ENCODE measurements around the gene PAH.
"Not testable (repeated sequence)": the region's sequence is repeated elsewhere in the genome, so short reads cannot be mapped to it uniquely, and the experiment has no call there.

The PAH gene

DNA sequence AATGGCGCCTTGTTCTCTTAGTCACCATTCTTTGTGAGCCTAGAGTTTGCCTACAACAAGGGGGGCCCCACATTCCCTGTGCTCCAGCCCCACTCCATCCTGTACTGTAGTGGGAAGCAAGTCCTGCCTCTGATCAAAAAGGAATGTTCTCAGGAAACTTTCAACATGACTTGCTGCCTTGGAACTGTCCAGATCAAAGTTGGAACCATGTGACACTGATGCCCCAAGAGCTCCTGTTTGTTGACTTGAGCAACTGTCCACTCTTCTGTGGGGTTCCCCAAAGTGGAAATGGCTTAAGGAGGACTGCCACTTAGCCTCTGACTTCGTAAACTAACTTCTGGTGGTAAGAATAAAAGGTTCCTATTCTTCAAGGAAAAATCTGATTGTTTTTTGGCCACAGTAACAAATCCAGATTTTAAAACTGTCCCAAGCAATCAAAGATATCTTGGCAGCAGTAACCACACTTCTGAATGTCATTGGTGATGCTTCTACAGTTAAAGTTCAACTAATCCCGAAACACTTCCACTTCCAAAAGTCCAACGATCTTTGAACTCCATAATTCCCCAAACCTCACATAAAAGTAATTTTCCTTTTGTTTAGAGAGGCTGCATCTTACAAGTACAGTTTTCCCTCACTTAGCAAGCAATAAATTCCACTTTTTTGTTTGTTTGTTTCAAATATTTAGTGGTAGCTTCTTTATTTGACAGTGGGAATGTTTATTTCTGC lies 67.2 kb downstream of the PAH start:
- H3K4me3 ChIP-seq (ENCODE audit: low read depth, low read length), result no peak overlapping the region
- DNase-seq (ENCODE audit: low read depth), result no peak
- TF ChIP-seq, protein P1, sequence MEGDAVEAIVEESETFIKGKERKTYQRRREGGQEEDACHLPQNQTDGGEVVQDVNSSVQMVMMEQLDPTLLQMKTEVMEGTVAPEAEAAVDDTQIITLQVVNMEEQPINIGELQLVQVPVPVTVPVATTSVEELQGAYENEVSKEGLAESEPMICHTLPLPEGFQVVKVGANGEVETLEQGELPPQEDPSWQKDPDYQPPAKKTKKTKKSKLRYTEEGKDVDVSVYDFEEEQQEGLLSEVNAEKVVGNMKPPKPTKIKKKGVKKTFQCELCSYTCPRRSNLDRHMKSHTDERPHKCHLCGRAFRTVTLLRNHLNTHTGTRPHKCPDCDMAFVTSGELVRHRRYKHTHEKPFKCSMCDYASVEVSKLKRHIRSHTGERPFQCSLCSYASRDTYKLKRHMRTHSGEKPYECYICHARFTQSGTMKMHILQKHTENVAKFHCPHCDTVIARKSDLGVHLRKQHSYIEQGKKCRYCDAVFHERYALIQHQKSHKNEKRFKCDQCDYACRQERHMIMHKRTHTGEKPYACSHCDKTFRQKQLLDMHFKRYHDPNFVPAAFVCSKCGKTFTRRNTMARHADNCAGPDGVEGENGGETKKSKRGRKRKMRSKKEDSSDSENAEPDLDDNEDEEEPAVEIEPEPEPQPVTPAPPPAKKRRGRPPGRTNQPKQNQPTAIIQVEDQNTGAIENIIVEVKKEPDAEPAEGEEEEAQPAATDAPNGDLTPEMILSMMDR (IDR thresholded peaks at IDR 0.05; ENCODE audit: insufficient read depth, low read depth, low read length, missing control alignments), result no peak

DNA sequence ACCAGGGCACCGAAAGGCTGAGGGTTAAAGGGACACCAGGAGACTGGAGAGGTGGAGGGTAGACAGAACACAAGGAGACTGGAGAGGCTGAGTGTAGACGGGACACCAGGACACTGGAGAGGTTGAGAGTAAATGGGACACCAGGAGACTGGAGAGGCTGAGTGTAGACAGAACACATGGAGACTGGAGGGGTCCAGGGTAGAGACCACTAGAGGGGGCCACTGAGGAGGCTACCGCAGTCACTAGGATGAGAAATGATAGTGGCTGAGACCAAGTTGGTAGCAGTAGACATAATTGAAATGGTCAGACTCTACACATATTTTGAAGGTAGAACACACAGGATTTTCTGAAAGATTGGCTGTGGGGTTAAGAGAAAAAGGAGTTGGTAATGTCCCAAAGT lies 68.2 kb downstream of the PAH start:
- no peak overlapping the region for H3K4me3 ChIP-seq (ENCODE audit: low read depth, low read length)
- DNase-seq (ENCODE audit: low read depth), result no peak
- TF ChIP-seq, protein P1 (IDR thresholded peaks at IDR 0.05; ENCODE audit: insufficient read depth, low read depth, low read length, missing control alignments), result peak; percentile 10

DNA sequence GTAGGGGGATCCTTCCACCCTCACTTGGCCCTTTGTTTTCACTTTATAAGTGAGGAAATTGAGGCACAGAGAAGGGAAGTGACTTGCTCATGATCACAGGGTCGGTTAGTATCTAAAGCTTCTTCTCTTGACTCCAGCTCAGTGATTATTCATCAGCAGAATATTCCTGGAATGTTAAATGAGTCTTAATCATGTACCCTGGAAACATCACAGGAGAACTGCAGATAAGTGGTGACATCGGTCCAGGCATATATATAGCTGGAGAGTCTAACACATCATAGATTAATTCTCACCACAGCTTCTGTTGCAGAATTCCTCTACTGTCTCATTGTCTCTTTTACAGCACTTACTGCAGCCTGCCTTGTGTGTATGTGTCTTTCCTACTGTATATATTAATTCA lies 69.9 kb downstream of the PAH start:
- H3K4me3 ChIP-seq (ENCODE audit: low read depth, low read length), result no peak overlapping the region
- TF ChIP-seq, protein P1 (IDR thresholded peaks at IDR 0.05; ENCODE audit: insufficient read depth, low read depth, low read length, missing control alignments), result no peak

DNA sequence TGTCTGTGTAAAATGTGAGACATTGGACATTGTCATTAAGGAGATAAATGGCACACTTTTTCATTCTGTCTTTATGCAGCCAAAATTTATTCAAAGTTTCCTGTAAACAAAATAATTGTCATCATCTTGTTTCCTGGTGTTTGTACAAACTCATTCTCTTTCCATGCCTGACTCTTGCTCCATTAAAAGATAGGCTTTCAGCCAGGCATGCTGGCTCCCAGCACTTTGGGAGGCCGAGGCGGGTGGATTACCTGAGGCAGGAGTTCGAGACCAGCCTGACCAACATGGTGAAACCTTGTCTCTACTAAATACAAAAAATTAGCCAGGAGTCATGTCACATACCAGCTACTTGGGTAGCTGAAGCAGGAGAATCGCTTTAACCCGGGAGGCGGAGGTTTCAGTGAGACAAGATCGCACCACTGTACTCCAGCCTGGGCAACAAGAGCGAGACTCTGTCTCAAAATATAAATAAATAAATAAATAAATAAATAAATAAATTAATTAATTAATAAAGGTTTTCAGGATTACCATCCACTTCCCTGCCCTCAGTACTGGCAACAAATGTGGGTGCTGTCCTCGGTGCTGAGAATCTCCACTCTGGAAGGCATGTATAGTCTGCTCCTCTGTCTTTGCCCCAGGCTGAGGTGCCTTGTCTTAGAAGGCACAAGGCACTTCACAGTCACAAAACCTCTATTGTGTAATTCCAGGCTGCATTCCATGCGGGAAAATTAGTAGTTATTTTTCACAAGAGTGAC lies 83.2 kb downstream of the PAH start:
- DNase-seq (ENCODE audit: low read depth), result peak; percentile 2
- TF ChIP-seq, protein P1 (IDR thresholded peaks at IDR 0.05; ENCODE audit: insufficient read depth, low read depth, low read length, missing control alignments), result no peak
- no peak overlapping the region for H3K4me3 ChIP-seq (ENCODE audit: low read depth, low read length)

More for the DNA sequence above, 69.9 kb downstream of the PAH start:
- no peak for DNase-seq (ENCODE audit: low read depth)

DNA sequence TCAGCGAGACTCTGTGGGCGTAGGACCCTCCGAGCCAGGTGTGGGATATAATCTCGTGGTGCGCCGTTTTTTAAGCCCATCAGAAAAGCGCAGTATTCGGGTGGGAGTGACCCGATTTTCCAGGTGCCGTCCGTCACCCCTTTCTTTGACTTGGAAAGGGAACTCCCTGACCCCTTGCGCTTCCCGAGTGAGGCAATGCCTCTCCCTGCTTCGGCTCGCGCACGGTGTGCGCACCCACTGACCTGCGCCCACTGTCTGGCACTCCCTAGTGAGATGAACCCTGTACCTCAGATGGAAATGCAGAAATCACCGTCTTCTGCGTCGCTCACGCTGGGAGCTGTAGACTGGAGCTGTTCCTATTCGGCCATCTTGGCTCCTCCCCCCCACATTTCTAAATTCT lies 84.2 kb downstream of the PAH start:
- H3K4me3 ChIP-seq (ENCODE audit: low read depth, low read length); DNase-seq (ENCODE audit: low read depth): not testable (repeated sequence)

DNA sequence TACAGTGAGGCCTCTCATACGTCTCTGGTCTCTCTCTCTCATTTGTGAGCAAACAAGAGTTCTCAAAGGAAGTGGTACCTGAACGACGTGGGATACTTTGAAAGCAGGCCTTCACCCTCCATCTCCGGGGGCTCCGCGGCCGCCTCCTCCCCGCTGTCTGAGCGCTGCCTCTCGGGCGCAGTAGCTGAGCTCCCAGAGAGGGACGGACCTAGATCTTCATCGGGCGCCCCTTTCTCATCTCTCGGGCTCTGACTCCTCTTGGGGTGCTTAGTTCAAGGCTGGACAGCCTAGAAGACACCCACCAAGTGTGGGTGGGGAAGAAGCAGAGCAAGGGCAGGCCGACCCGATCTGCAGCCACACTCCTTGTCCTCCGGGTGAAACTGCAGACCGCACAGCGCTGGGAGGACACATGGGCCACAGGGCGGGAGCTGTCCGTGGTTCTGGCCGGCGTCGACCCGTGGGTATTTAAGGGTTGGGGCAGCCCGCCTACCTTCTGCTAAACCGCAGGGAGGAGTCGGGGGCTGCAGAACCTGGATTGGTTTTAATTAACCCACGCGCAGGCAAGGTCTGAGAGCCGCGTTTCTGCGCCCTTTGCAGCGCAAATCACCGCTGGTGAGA lies 92.7 kb downstream of the PAH start:
- H3K4me3 ChIP-seq (ENCODE audit: low read depth, low read length), result no peak overlapping the region
- peak; percentile 9 for DNase-seq (ENCODE audit: low read depth)
- TF ChIP-seq, protein P1 (IDR thresholded peaks at IDR 0.05; ENCODE audit: insufficient read depth, low read depth, low read length, missing control alignments), result no peak

DNA sequence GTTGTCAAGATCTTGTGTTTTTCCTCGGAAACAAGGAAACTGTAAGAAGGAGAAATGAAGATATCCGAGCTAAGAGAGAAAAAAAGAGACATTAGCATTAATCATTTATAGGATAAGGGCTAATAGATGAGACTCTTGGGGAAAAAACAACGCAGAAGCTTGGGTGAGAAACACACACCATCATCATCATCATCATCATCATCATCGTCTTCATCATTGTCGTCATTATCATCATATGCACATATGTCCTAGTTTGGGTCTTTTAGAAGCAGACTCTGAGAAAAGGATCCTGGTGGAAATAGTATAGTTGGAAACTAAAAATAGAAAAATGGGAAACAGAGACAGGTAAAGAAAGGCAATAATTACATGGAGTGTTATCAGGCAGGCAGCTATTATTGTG lies 95.9 kb downstream of the PAH start:
- no peak for DNase-seq (ENCODE audit: low read depth)
- H3K4me3 ChIP-seq (ENCODE audit: low read depth, low read length), result no peak overlapping the region
- TF ChIP-seq, protein P1 (IDR thresholded peaks at IDR 0.05; ENCODE audit: insufficient read depth, low read depth, low read length, missing control alignments), result no peak
